Large intestine (tissue), 3 donors: ENCODE data around the gene RPAP3. TPM values are rescaled to one million over a fixed set of nuclear protein-coding genes. Genes with fewer than 3 reads are reported as not detected.

ENCODE experiments used
- DNase-seq, 2 donors: peaks; one replicate each; pipeline versions ENCODE4 v3.0.0 to v3.0.0-alpha.2; 2013
- H3K27ac ChIP-seq: one replicate; pipeline ENCODE4 v1.5.1; 2013; ENCODE audit warnings: low read length
- H3K27me3 ChIP-seq: 2 replicates; pipeline ENCODE4 v1.6.1; 2013; ENCODE audit warnings: low read length; ENCODE audit not compliant: control insufficient read depth, insufficient read depth
- H3K36me3 ChIP-seq: 2 replicates; pipeline ENCODE4 v1.6.1; 2013; ENCODE audit warnings: low read length; ENCODE audit not compliant: control insufficient read depth, insufficient read depth
- H3K4me1 ChIP-seq: one replicate; pipeline ENCODE4 v1.6.1; 2013; ENCODE audit warnings: low read length; ENCODE audit not compliant: control insufficient read depth, insufficient read depth
- H3K4me3 ChIP-seq: one replicate; pipeline ENCODE4 v1.5.1; 2013; ENCODE audit warnings: low read length
- H3K9me3 ChIP-seq: one replicate; pipeline ENCODE4 v1.6.1; 2013; ENCODE audit warnings: mild to moderate bottlenecking, low read depth, low read length, moderate library complexity; ENCODE audit not compliant: control insufficient read depth
- WGBS: methylation state at CpG from one replicate; pipeline ENCODE4 v1.1.5; 2013; ENCODE audit warnings: low lambda C conversion rate; ENCODE audit not compliant: insufficient coverage; 5-methylcytosine and 5-hydroxymethylcytosine counted together
- polyA plus RNA-seq: library from polyadenylated mRNA; unstranded; fragments of 120-200 nt; gene quantifications from one replicate; pipeline ENCODE4 v1.2.1, GENCODE V29; 2013

Gene RPAP3
- polyA plus RNA-seq, 1 donor, result 26.0 TPM

DNA sequence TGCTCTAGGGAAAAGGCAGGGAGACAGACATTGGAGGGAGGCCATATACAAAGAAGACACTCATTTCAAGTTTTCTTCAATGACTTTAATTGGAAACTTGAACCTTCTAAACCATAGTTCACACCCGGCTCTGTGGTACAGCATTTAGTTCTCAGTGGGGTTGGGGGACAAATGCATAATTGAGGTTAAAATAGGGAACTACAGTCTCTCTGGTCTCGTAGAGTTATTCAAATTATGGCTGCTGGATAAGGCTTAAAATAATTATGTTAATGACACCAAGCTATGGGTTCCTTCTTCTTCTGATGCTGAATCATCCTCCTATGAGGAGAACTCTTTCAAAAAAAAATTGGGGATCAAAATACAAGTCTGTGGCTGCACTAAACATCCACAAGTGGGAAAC lies 3.8 kb upstream of the RPAP3 start:
- Histone ChIP-seq H3K27me3 (no peaks in the 10 kb centered on the region), H3K9me3 (no peaks in the 10 kb centered on the region), H3K4me3 (no peak overlapping the region), H3K27ac (no peak overlapping the region), H3K4me1 (peaks cover 7% of the 10 kb centered on the region), H3K36me3 (no peaks in the 10 kb centered on the region)
- WGBS, result 100% methylated on average over 1 of the region's 2 CpGs
- no peak for DNase-seq

DNA sequence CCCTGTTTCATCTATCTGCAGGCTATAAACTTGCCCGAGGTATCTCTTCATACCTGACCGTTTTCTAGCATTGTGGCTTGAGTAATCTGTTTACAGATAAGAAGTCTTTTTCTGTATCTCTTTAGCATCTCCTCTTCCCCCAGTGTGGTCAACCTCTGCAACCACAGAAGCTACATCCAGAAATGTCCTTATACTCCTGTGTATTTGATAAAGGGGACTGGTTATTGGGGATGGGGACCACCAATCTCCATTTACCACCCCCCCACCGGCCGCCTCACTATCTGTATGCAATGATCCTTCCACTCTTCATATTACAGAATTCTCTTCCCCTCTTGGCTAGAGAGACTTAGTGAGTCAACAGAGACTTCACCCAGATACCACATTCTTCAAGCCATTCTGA lies 3.4 kb upstream of the RPAP3 start:
- no peak for DNase-seq
- Histone ChIP-seq H3K27ac (no peak overlapping the region), H3K9me3 (no peaks in the 10 kb centered on the region), H3K4me3 (no peak overlapping the region), H3K4me1 (peaks cover 8% of the 10 kb centered on the region), H3K27me3 (no peaks in the 10 kb centered on the region), H3K36me3 (no peaks in the 10 kb centered on the region)
- WGBS, result 50% methylated on average over 1 of the region's 4 CpGs

DNA sequence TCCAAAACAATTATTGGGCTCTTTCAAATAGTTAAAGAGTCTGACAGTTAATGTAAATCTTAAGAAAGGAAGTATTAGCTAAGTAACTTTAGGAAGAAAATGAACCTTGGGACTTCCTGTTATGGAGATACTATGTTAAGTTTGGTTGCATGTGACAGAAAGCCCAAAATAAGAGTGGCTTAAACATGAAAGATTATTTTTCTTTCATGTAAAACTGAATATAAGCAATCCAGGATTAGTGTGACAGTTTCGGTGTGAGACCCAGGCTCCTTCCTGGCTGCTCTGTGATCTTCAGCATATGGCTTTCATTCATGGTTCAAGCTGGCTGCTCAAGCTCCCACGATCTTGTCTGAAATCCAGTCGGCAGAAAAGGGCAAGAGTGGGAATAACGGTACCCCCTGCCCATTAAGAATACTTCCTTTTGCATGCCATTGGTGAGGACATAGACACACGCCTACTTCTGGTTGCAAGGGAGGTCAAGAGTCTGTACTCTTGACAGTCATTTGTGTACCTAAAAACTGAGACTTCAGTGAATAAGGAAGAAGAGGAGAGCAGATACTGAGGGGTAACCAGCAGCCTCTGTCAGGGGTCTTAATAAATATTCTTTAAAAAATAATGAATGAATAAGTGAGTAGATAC lies 2.2 kb upstream of the RPAP3 start:
- Histone ChIP-seq H3K9me3 (no peaks in the 10 kb centered on the region), H3K36me3 (no peaks in the 10 kb centered on the region), H3K4me1 (peaks cover 8% of the 10 kb centered on the region), H3K27ac (no peak overlapping the region), H3K4me3 (no peak overlapping the region), H3K27me3 (no peaks in the 10 kb centered on the region)
- WGBS, result 60% methylated on average over 1 of the region's 5 CpGs
- peak in 1 of 2 donors; percentile 32 for DNase-seq

DNA sequence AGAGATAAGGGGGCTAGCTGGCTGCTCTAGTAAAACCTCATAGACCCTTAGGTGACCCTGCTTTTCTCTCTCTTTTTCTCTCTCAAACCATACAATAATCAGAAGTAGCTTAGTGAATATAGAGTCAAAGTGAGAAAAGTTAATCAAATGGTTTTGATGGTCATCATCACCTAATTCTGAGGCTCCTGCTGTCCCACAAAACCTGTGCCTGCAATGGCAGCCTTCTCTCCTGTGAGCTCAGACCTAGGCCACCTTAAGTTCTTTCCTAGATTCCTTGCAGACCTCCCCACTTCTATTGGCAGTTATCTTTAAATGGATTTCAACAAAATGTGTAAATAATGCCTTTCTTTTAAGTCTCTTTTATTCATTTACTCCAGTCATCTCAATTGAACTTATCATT lies 1.5 kb upstream of the RPAP3 start:
- H3K4me3 ChIP-seq, result no peak overlapping the region
- no peaks in the 10 kb centered on the region for H3K36me3 ChIP-seq
- no peak overlapping the region for H3K27ac ChIP-seq
- H3K4me1 ChIP-seq, result peaks cover 8% of the 10 kb centered on the region
- no peaks in the 10 kb centered on the region for H3K27me3 ChIP-seq
- DNase-seq, result no peak
- H3K9me3 ChIP-seq, result no peaks in the 10 kb centered on the region

DNA sequence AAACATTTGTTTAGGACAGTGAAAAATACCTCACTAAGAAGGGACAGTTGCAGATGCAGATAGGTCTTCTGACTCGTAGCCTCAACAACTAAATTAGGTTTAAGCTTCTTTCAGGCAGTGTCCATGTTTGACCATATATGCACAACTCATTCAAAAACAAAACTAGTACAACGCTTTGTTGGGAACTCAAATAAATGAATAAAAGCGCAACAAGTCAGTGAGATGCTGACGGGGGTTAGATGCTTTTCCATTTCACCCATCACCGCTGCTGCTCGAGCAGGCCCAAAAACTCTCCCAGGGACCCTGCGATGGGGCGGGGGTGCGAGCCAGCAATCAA lies 633 bp downstream of the RPAP3 start:
- DNase-seq, result no peak
- Histone ChIP-seq H3K9me3 (no peaks in the 10 kb centered on the region), H3K4me3 (peak overlapping the region; percentile 69), H3K4me1 (peaks cover 8% of the 10 kb centered on the region), H3K27ac (peak overlapping the region; percentile 81), H3K27me3 (no peaks in the 10 kb centered on the region), H3K36me3 (peaks cover 6% of the 10 kb centered on the region)
- no CpG with 5 or more reads among the region's 9 CpGs for WGBS

DNA sequence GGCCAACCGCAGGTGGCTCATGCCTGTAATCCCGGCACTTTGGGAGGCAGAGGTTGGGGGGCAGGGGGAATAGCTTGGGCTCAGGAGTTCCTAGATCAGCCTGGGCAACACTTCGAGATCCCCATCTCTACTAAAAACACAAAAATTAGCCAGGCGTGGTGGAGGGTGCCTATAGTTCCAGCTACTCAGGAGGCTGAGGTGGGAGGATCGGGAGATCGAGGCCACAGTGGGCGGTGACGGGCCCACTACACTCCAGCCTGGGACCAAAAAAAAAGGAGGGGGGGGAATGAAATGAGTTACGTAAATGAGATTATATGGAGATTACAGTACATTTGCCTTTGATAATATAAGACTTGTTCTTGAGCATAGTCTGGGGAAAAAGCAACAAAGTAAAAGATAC lies 1.1 kb downstream of the RPAP3 start:
- H3K27ac ChIP-seq, result no peak overlapping the region
- 100% methylated on average over 5 of the region's 9 CpGs for WGBS
- H3K4me3 ChIP-seq, result peak overlapping the region; percentile 69
- no peaks in the 10 kb centered on the region for H3K27me3 ChIP-seq
- no peak for DNase-seq
- H3K36me3 ChIP-seq, result peaks cover 10% of the 10 kb centered on the region
- peaks cover 8% of the 10 kb centered on the region for H3K4me1 ChIP-seq
- H3K9me3 ChIP-seq, result no peaks in the 10 kb centered on the region

DNA sequence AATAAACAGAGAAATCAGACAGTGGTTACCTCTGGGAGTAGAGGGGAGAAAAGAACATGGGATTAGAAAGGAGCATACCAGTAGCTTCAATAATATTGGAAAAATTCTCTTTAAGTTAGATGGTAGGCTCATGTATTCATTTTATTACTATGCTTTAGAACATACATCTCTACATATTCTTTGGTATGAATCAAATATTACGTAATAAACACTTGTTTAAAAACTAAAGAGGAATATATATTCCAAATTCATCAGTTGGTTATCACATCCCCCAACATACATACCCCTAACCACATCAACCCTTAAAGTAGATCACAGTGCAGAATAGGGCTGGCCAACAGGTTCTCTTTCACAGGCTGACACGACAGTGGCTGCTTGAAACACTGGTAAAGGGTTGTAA lies 5.6 kb downstream of the RPAP3 start:
- Histone ChIP-seq H3K4me1 (peaks cover 5% of the 10 kb centered on the region), H3K9me3 (no peaks in the 10 kb centered on the region), H3K36me3 (peaks cover 30% of the 10 kb centered on the region), H3K27ac (no peak overlapping the region), H3K4me3 (no peak overlapping the region), H3K27me3 (no peaks in the 10 kb centered on the region)
- 100% methylated on average over 1 of the region's 2 CpGs for WGBS
- no peak for DNase-seq

DNA sequence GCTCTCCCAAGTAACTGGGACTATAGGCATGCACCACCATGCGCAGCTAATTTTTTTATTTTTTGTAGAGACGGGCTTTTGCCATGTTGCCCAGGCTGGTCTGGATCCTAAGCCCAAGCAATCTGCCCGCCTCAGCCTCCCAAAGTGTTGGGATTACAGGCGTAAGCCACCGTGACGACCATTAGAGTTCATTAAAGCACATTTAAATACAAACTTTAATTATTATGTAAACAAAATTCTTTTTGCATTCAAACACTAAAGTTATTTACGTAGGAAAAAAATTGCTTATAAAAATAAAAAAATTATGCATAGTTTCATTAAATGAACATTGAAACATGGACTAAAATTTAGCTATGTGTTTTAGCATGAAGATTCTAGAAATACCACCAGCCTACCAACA lies 7.2 kb downstream of the RPAP3 start:
- Histone ChIP-seq H3K27me3 (no peaks in the 10 kb centered on the region), H3K9me3 (no peaks in the 10 kb centered on the region)

DNA sequence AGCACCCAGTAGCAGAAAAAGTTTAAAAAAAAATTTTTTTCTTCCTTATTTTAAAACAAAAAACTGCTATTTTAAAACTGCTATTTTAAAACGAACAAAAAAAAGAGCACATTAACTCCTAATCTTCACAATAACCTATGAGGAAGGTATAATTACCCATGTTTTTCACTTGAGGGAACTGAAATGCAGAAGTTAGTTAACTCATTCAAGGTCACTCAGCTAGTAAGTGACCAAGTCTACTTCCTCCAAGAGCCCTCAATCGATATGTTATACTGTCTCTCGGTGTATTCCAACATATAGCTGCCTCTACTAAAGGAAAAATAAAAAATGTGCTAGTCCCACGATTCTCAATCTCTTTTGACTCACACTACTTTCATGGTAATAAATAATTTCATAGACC lies 7.8 kb downstream of the RPAP3 start:
- H3K27me3 ChIP-seq, result no peaks in the 10 kb centered on the region
- no peak overlapping the region for H3K4me3 ChIP-seq
- no peak overlapping the region for H3K27ac ChIP-seq
- H3K36me3 ChIP-seq, result peaks cover 39% of the 10 kb centered on the region
- DNase-seq, result no peak
- no peaks in the 10 kb centered on the region for H3K4me1 ChIP-seq
- 90% methylated on average over 4 of the region's 4 CpGs for WGBS
- no peaks in the 10 kb centered on the region for H3K9me3 ChIP-seq

More for the DNA sequence above, 7.2 kb downstream of the RPAP3 start:
- no peaks in the 10 kb centered on the region for H3K4me1 ChIP-seq
- H3K4me3 ChIP-seq, result no peak overlapping the region
- no peak for DNase-seq
- no peak overlapping the region for H3K27ac ChIP-seq
- WGBS, result 89% methylated on average over 3 of the region's 7 CpGs
- peaks cover 35% of the 10 kb centered on the region for H3K36me3 ChIP-seq

DNA sequence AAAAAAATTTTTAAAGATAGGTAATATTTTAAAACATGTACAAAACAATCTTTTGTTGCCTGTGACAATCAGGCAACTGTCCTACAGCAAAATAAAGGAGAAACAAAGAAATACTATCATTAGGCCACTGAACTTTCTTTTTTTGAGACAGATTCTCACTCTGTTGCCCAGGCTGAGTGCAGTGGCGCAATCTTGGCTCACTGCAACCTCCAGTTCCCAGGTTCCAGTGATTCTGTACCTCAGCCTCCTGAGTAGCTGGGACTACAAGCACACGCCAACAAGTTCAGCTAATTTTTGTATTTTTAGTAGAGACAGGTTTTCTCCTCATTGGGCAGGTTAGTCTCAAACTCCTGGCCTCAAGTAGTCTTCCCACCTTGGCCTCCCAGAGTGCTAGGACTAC lies 16.6 kb downstream of the RPAP3 start:
- Histone ChIP-seq H3K4me3 (no peak overlapping the region), H3K4me1 (no peaks in the 10 kb centered on the region), H3K36me3 (peaks cover 29% of the 10 kb centered on the region), H3K9me3 (no peaks in the 10 kb centered on the region), H3K27me3 (no peaks in the 10 kb centered on the region), H3K27ac (no peak overlapping the region)
- WGBS, result no CpG with 5 or more reads among the region's 2 CpGs
- no peak for DNase-seq

DNA sequence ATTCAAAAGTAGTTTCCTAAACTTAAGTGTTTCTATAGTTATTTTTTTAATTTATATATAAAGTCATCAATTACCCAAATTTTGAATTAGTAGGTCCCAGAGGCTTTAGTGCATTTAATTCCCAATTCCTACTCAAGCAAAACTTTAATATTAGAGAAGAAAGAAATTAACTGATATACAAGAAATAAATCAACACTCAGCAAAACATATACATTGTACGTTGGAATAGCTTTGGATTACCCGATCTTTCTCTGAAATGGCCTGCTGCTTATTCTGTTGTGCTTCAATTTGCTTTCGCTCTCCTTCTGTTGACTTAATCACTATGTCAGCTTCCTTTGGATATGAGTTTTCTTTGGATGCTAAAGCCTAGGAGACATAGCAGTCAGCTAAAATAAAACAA lies 18.2 kb downstream of the RPAP3 start:
- H3K4me3 ChIP-seq, result no peak overlapping the region
- H3K4me1 ChIP-seq, result no peaks in the 10 kb centered on the region
- DNase-seq, result no peak
- WGBS, result 100% methylated on average over 1 of the region's 3 CpGs
- no peaks in the 10 kb centered on the region for H3K9me3 ChIP-seq
- no peak overlapping the region for H3K27ac ChIP-seq
- no peaks in the 10 kb centered on the region for H3K27me3 ChIP-seq
- peaks cover 26% of the 10 kb centered on the region for H3K36me3 ChIP-seq
